Stomach (tissue), 4 donors: ENCODE results near the gene GPBP1.

Experiments
- CTCF ChIP-seq, 7 experiments: fragments of 450-650 bp in 4 of 7; fragments of 200-600 bp in 3 of 7; sonication (generic) in 3 of 7; IDR thresholded peaks; one replicate each; pipeline ENCODE4 v1.5.1; 2016 to 2019; ENCODE audit warnings: antibody characterized with exemption in 7 of 7, control low read depth in 2 of 7, mild to moderate bottlenecking in 1 of 7
- EP300 ChIP-seq: sonication (generic); formaldehyde crosslinking; IDR thresholded peaks from one replicate; pipeline ENCODE4 v1.6.1; 2017; ENCODE audit warnings: antibody characterized with exemption
- POLR2A ChIP-seq, 4 donors: fragments of 450-650 bp; IDR thresholded peaks; one replicate each; pipeline ENCODE4 v1.6.1; 2016; ENCODE audit warnings: antibody characterized with exemption in 4 of 4, control low read depth in 2 of 4, mild to moderate bottlenecking in 1 of 4, moderate library complexity in 1 of 4
- POLR2AphosphoS5 ChIP-seq, 3 donors: sonication (generic); formaldehyde crosslinking; IDR thresholded peaks; one replicate each; pipeline ENCODE4 v1.6.1; 2016; ENCODE audit warnings: antibody characterized with exemption in 3 of 3

- TF ChIP-seq CTCF (IDR thresholded peaks at IDR 0.05) (no peak), POLR2A (IDR thresholded peaks at IDR 0.05) (no peak), POLR2AphosphoS5 (IDR thresholded peaks at IDR 0.05) (no peak), EP300 (no peak)
Measured at GRCh38 chr5:57313716-57314115, 139.9 kb downstream of the GPBP1 start.
